Loucy (cell line): ENCODE results near the gene UGT1A6.

ENCODE experiments used
- H2AFZ ChIP-seq: fragments of 200-600 bp; sonication (generic); 2 replicates; pipeline ENCODE4 v1.6.0; 2016; ENCODE audit warnings: antibody characterized with exemption, mild to moderate bottlenecking, low read length, moderate library complexity
- H3F3A ChIP-seq: fragments of 200-600 bp; 2 replicates; pipeline ENCODE4 v1.6.0; 2016; ENCODE audit warnings: antibody characterized with exemption, low read depth, mild to moderate bottlenecking
- H3K27me3 ChIP-seq: fragments of 200-600 bp; sonication (generic); 2 replicates; pipeline ENCODE4 v1.6.1; 2014; ENCODE audit warnings: low read length, mild to moderate bottlenecking; ENCODE audit not compliant: insufficient read depth, poor library complexity, severe bottlenecking
- H3K36me3 ChIP-seq: fragments of 200-600 bp; sonication (generic); 2 replicates; pipeline ENCODE4 v1.6.1; 2016; ENCODE audit warnings: low read length; ENCODE audit not compliant: insufficient read depth
- H3K4me1 ChIP-seq: fragments of 200-600 bp; sonication (generic); 2 replicates; pipeline ENCODE4 v1.5.1; 2014; ENCODE audit warnings: low read length, mild to moderate bottlenecking; ENCODE audit not compliant: insufficient read depth, poor library complexity, severe bottlenecking
- H3K4me2 ChIP-seq: fragments of 200-600 bp; sonication (generic); 2 replicates; pipeline ENCODE4 v1.6.0; 2014; ENCODE audit warnings: antibody characterized with exemption, low read length, low read depth, mild to moderate bottlenecking; ENCODE audit not compliant: poor library complexity, severe bottlenecking
- H3K4me3 ChIP-seq: fragments of 200-600 bp; sonication (generic); 2 replicates; pipeline ENCODE4 v1.5.1; 2014; ENCODE audit warnings: low read length, mild to moderate bottlenecking, mixed read lengths; ENCODE audit not compliant: poor library complexity, severe bottlenecking
- H3K79me2 ChIP-seq: fragments of 200-600 bp; sonication (generic); 2 replicates; pipeline ENCODE4 v1.6.1; 2014; ENCODE audit warnings: low read length; ENCODE audit not compliant: insufficient read depth
- H3K9ac ChIP-seq: fragments of 200-600 bp; sonication (generic); 2 replicates; pipeline ENCODE4 v1.6.0; 2014; ENCODE audit warnings: mild to moderate bottlenecking, low read depth, low read length, moderate library complexity; ENCODE audit not compliant: poor library complexity, severe bottlenecking
- H3K9me2 ChIP-seq: fragments of 200-600 bp; sonication (generic); replicated peaks from 2 replicates; pipeline ENCODE4 v1.6.1; 2016; ENCODE audit warnings: low read depth, low read length, mixed read lengths
- H3K9me3 ChIP-seq: fragments of 200-600 bp; sonication (generic); 2 replicates; pipeline ENCODE4 v1.6.1; 2014; ENCODE audit warnings: mild to moderate bottlenecking, antibody characterized with exemption, low read length, low read depth; ENCODE audit not compliant: insufficient read depth
- H4K20me1 ChIP-seq: fragments of 200-600 bp; sonication (generic); 2 replicates; pipeline ENCODE4 v1.6.0; 2014; ENCODE audit warnings: antibody characterized with exemption, low read length, mild to moderate bottlenecking; ENCODE audit not compliant: insufficient read depth, poor library complexity, severe bottlenecking
- EZH2phosphoT487 ChIP-seq: fragments of 200-600 bp; IDR thresholded peaks from 2 replicates; pipeline ENCODE4 v1.6.1; 2018; ENCODE audit warnings: antibody characterized with exemption, mild to moderate bottlenecking, moderate library complexity, borderline replicate concordance
- TF ChIP-seq, protein P1 (sequence below): fragments of 200-600 bp; sonication (generic); conservative IDR thresholded peaks from 2 replicates; pipeline ENCODE4 v1.5.1; 2014; ENCODE audit warnings: mild to moderate bottlenecking, antibody characterized with exemption, low read length

UGT1A6 gene

DNA sequence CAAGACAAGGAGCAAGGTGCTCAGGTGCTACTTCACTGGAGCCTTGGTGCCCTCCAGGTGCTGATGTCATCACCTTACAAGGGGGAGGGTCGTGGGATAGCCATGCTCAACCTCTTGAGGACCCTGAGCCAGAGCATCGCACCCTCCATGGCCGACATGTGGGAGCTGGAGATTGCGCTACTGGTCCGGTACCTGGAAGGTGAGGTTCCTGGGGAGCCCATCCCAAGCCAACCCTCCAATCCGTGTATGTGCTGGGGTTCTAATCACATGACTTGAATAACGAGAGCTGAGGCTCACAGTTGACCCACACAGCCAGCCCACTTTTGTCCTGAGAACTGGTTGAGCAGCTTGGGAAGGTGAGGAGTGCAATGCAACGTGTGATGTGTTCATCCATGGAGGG, 111.3 kb downstream of the UGT1A6 start:
- no peaks in the 10 kb centered on the region for H3F3A ChIP-seq
- H3K9me2 ChIP-seq: no peaks in the 10 kb centered on the region
- H3K9ac ChIP-seq: no peak overlapping the region
- H4K20me1 ChIP-seq: no peaks in the 10 kb centered on the region
- no peaks in the 10 kb centered on the region for H3K79me2 ChIP-seq
- no peak overlapping the region for H3K4me2 ChIP-seq
- no peak overlapping the region for H2AFZ ChIP-seq
- no peaks in the 10 kb centered on the region for H3K9me3 ChIP-seq
- H3K36me3 ChIP-seq: no peaks in the 10 kb centered on the region
- H3K4me3 ChIP-seq: no peak overlapping the region
- no peaks in the 10 kb centered on the region for H3K4me1 ChIP-seq
- H3K27me3 ChIP-seq: no peaks in the 10 kb centered on the region
- TF ChIP-seq, protein P1, sequence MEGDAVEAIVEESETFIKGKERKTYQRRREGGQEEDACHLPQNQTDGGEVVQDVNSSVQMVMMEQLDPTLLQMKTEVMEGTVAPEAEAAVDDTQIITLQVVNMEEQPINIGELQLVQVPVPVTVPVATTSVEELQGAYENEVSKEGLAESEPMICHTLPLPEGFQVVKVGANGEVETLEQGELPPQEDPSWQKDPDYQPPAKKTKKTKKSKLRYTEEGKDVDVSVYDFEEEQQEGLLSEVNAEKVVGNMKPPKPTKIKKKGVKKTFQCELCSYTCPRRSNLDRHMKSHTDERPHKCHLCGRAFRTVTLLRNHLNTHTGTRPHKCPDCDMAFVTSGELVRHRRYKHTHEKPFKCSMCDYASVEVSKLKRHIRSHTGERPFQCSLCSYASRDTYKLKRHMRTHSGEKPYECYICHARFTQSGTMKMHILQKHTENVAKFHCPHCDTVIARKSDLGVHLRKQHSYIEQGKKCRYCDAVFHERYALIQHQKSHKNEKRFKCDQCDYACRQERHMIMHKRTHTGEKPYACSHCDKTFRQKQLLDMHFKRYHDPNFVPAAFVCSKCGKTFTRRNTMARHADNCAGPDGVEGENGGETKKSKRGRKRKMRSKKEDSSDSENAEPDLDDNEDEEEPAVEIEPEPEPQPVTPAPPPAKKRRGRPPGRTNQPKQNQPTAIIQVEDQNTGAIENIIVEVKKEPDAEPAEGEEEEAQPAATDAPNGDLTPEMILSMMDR: no peak
- no peak for TF ChIP-seq EZH2phosphoT487

DNA sequence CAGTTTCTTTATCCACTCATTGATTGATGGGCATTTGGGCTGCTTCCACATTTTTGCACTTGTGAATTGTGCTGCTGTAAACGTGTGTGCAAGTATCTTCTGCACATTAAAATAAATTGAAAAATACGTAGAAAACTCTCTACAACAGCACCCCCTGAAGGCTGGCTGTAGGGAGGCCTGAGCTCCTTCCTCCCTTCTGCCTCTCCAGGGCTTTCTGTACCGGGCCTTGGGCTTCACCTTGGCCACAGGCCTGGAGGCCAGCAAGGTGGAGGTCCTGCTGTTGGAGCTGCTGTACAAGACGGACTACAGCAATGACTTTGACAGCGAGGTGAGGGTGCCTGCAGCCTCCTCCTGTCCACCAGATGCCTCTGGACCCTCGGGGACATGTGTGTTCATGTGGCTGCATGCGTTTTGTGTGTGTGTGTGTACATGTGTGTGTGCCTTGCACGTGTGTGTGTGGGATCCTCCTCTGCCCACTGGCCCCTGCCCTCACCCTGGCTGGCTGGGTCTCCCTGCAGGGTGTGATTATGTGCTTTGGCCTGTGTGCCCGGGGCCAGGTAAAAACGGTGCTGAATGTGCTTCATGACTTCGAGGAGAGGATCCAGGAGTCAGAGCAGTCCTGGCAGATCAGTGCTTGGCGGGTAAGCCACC, 114.7 kb downstream of the UGT1A6 start:
- H2AFZ ChIP-seq: no peak overlapping the region
- H3F3A ChIP-seq: no peaks in the 10 kb centered on the region
- TF ChIP-seq, protein P1: no peak
- no peak for TF ChIP-seq EZH2phosphoT487
- no peaks in the 10 kb centered on the region for H3K27me3 ChIP-seq
- H3K4me2 ChIP-seq: no peak overlapping the region
- no peak overlapping the region for H3K4me3 ChIP-seq
- H3K9me3 ChIP-seq: no peaks in the 10 kb centered on the region
- H3K9me2 ChIP-seq: no peaks in the 10 kb centered on the region
- no peaks in the 10 kb centered on the region for H3K36me3 ChIP-seq
- no peaks in the 10 kb centered on the region for H3K79me2 ChIP-seq
- H3K9ac ChIP-seq: no peak overlapping the region
- no peaks in the 10 kb centered on the region for H3K4me1 ChIP-seq
- H4K20me1 ChIP-seq: no peaks in the 10 kb centered on the region

DNA sequence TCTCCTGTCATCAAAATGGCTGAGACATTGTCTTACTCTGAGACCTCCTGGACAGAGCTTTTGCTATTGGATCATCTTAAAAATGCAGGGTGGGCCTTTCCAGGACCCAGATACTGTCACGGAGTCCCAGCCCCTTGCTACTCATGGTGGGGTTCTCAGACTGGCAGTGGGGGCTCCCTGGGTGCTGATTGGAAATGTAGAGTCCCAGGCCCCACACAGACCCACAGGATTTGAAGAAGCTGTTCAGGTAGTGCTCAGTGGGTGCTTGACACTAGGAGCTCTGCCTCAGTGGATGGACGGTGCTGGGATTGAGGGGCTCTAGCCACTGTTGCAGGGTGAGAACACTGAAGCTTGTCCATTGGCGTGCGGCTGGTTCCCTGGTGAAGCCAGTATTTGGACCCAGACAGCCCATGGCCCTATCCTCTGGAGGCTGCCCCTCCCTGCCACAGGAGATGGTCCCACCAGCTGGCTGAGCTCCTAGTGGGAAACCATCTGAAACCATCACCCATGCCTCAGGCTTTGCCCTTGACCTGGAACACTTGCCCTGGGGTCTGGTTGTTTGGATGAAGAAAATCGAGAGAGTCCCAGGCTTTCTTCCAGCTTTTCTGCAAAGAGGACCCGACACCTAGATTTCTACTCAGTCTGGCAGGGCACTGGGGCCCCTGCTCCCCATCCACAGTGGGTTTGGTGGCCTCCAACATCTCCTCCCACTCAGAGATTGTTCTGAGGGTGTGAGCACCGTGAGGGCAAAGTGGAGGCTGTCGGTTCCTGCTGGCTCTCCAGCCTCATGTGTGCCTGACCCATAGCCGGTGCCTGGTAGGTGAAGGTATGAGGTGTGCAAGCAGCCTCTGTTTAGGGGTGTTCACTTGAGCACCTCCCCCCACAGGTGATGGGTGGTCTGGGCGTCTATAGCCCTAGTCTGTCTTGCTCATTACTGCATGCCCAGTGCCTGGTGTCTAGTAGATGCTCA, 115.6 kb downstream of the UGT1A6 start:
- Histone ChIP-seq H3K9me2 (no peaks in the 10 kb centered on the region), H2AFZ (no peak overlapping the region), H3K4me3 (no peak overlapping the region), H3K9ac (no peak overlapping the region), H4K20me1 (no peaks in the 10 kb centered on the region), H3K36me3 (no peaks in the 10 kb centered on the region), H3K79me2 (no peaks in the 10 kb centered on the region), H3K4me1 (no peaks in the 10 kb centered on the region), H3K4me2 (no peak overlapping the region), H3K9me3 (no peaks in the 10 kb centered on the region), H3K27me3 (no peaks in the 10 kb centered on the region), H3F3A (no peaks in the 10 kb centered on the region)
- TF ChIP-seq, protein P1: no peak
- TF ChIP-seq EZH2phosphoT487: no peak
